Embryonic facial prominence (tissue), 1 donor: ENCODE results near the gene P2RX7.
A peak's percentile ranks its signal among the peaks of the same experiment; 100 is the strongest.

Source experiments
- DNase-seq: peaks from one replicate; pipeline ENCODE4 v3.0.0-alpha.2; 2016; ENCODE audit errors: extremely low spot score

The P2RX7 gene

GRCh38 chr12:121110211-121110940 is 22.3 kb upstream of the P2RX7 start:
- DNase-seq = no peak

DNA sequence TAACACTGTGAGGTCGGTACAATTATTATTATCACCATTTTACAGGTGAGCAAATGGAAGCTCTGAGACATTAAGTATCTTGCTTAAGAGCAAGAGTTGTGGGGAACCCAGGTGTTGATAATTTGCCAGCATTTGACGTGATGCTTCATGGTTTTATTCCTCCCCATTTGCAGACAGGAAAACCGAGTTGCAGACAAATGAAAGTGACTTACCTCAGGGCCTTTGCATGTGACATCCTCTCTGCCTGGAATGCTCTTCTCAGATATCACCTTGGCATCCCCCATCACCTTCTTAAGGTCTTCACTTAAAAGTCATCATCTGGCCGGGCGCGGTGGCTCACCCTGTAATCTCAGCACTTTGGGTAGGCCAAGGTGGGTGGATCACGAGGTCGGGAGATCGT is 21.0 kb upstream of the P2RX7 start:
- DNase-seq = no peak

DNA sequence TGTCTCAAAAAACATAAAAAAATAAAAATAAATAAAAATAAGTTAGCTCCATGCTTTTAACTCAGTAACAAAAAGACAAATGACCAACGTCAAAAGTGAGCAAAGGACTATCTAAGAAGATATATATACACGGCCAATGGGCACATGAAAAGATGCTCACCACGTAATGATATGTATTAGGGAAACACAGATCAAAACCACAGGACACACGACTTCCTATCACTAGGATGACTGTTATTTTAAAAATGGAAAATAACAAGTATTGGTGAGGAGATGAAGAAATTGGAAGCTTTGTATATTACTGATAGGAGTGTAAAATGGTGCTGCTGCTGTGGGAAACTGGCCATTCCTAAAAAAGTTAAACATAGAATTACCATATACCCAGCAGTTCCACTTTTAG is 20.2 kb upstream of the P2RX7 start:
- no peak for DNase-seq

DNA sequence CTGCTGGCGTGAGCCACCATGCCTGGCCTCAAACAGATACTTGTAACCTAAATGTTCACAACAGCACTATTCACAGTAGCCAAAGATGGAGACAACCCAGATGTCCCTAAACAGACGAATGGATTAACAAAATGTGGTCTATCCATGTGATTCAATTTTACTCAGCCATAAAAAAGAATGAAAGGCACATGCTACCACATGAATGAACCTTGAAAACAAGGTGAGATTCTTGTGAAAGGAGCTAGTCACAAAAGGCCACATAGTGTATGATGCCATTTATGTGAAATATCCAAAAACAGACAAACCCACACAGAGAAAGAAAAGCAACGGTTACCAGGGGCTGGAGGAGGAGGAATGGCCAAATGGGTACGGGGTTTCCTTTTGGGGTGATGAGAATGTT is 19.6 kb upstream of the P2RX7 start:
- no peak for DNase-seq

DNA sequence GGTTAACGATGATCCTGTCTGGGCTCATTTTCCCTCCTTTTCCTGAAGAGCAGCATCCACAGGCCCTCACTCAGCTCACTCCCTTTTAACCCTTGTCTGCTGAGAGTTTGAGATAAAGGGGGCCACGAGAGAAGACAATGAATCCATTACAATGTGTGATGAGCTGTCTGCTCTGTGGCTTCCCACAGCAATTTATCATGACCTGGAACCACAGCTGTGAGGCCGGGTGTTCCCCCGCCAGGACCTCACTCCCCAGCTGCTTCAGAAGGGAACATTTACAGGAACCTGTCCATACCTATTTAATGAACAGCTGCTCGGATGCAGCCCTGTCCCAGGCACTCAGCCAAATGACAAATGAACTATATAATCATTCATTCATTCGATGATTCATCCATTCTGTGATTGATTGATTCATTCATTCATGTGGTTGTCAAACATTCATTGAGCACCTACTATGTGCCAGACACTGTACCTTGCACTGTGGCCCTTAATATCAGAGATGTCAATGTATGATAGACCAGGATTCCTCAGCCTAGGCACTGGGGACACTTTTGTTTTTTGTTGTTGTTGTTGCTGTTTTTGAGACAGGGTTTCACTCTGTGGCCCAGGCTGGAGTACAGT is 18.5 kb upstream of the P2RX7 start:
- DNase-seq = no peak

- DNase-seq = no peak
These were observed 17.9 kb upstream of the P2RX7 start for GRCh38 chr12:121114806-121115205.

DNA sequence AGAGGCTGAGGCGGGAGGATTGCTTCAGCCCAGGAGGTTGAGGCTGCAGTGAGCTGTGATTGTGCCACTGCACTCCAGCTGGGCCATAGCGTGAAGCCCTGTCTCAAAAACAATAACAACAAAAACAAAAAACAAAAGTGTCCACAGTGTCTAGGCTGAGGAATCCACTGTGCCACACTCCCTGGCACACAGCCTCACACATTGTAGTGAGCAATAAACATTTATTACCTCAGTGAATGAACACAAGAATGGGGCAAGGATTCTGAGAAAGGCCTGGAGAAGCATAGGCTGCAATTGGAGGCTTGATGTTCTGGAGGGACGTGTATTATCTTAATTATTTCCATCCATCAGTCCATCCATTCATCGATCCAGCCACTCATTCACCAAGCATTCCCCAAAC is 17.1 kb upstream of the P2RX7 start:
- DNase-seq = no peak

GRCh38 chr12:121116318-121117225 is 16.1 kb upstream of the P2RX7 start:
- DNase-seq = no peak

DNA sequence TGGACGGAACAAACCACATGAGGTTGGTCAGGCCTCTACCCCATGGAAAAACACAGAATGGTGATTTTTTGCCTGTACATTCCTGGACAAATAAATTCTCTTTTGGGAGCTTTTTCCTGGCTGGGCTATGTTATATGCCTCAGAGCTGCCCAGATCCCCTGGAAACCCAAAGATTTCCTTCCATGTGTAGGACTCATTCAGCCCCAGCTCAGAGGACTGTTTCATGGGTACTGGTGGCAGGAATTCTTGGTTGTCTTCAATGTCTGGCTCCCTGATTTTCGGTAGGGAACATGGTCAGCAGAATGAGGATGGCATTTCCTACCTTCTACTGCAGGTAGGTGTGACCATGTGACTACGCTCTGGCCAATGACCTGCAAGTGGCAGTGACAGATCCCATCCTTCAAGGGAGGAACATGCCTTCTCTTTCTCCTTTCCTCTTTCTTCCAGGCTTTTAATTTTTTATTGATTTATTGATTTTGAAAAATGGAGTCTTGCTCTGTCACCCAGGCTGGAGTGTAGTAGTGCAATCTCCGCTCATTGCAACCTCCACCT is 15.4 kb upstream of the P2RX7 start:
- DNase-seq = no peak

DNA sequence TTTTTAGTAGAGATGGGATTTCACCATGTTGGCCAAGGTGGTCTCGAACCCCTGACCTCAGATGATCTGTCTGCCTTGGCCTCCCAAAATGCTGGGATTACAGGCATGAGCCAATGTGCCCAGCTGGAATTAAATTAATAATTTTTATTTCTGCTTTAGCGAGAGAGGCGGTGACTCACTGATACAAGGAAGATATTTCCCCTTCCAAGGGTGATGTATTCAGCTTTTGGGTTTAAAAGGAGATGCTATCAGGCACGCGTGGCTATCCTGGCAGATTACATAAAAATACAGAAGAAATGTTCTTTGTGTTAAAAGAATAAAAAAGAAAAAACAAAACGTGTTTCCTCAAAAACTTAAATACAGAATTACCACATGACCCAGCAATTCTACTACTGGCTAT is 12.4 kb upstream of the P2RX7 start:
- DNase-seq = no peak

- no peak for DNase-seq
These were observed 11.5 kb upstream of the P2RX7 start for GRCh38 chr12:121120989-121121755.

DNA sequence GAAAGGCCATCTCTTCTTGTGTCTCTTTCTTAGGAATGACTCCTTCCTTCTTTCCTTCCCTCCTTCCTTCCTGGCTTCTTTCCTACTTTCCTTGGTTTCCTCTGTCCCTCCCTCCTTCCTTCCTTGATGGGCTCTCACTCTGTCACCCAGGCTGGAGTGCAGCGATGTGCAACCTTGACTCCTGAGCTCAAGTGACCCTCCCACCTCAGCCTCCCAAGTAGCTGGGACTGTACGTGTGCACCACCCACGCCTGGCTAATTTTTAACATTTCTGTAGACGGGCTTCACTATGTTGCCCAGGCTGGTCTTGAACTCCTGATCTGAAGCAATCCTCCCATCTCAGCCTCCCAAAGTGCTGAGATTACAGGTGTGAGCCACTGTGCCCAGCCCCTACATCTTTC is 10.9 kb upstream of the P2RX7 start:
- DNase-seq = no peak

- DNase-seq = no peak
These were observed 9.2 kb upstream of the P2RX7 start for GRCh38 chr12:121123488-121123887.

DNA sequence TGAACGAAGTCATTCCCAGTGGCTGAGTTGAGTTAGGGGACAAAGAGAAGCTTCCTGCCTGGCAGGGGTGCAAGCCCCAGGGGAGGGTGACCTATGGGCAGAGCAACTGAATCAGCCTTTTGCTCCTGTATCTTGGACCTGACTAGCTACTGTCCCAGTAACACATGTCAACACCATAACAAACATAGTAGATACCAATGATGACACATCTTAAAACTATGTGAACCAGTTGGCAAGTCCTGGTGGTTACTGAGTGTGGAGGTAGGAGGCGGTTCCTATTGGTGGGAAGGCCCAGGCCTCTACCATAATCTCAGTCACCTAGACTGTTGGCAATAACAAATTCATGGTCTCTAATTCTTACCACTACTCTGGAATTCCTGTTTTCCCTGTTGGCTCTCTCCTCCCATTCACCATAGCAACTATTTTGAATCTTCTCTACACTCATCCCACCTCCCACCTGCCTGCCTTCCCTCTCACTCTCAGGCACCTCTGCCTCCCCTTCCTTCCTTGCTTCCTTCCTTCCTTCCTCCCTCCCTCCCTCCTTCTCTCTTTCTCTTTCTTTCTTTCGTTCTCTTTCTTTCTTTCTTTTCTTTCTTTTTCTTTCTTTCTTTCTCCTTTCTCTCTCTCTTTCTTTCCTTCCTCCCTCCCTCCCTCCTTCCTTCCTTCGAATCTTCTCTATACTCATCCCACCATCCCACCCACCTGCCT is 8.1 kb upstream of the P2RX7 start:
- DNase-seq = no peak

GRCh38 chr12:121127501-121127900 is 5.2 kb upstream of the P2RX7 start:
- DNase-seq = no peak

GRCh38 chr12:121128908-121129810 is 3.5 kb upstream of the P2RX7 start:
- DNase-seq = peak; percentile 20

GRCh38 chr12:121129811-121130147 is 2.9 kb upstream of the P2RX7 start:
- DNase-seq = no peak

DNA sequence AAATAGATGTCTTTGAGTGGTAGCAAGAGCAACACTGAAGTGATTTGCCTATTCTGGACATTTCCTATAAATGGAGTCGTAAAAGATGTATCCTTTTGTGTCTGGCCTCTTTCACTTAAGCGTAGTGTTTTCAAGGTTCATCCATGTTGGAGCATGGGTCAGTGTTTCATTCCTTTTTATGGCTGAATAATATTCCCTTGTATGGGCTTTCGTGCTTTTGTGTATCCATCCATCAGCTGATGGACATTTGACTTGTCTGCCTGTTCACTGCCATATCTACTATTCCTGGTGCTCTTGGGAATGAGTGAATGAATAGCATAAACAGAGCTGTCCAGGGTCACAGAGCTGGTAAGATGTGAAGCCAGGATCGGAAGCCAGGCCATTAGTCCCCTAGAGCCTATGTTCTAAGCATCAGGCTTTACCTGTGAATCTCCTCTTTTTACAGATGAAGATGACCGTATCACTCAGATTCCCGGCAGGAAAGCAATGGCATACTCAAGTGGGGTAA is 1.8 kb upstream of the P2RX7 start:
- no peak for DNase-seq

DNA sequence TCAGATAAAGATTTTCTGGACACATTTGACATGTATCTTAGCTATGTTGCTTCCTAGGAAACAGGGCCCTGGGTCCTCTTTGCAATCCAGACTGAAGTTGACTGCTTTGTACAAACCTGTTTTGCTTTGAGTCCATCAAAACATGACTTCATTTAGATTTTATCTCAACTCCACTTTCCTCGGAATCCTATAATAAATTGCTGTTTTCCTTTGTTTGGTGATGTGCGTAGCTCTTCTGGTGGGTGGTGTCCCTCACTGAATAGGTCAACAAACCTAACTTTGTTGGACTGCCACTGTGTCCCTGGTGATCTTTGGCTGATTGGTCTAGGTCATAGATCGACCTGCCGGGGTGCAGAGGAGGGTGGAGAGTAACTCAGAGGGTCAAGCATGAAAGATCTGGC is 735 bp upstream of the P2RX7 start:
- DNase-seq = no peak

DNA sequence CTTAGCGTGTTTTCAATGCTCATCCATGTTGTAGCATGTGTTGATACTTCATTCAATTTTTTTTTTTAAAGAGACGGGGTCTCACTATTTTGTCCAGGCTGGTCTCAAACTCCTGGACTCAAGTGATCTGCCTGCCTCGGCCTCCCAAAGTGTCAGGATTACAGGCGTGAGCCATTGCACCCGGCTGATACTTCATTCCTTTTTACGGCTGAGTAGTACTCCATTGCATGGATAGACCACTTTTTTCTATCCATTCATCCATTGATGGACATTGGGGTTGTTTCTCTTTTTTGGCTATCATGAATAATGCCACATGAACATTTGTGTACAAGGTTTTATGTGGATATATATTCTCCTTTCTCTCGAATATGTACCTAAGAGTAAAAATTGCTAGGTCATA is 1.2 kb downstream of the P2RX7 start:
- DNase-seq = no peak
